Gastrocnemius medialis (tissue), 4 donors: ENCODE results near the gene PSME3. TPM values are rescaled to one million over a fixed set of nuclear protein-coding genes. Genes with fewer than 3 reads are reported as not detected.

Experiments
- ATAC-seq, 2 donors: fragments of 150-250 bp; one replicate each; pipeline ENCODE4 v1.9.1; 2016
- DNase-seq, 2 donors: peaks; one replicate each; pipeline ENCODE4 v3.0.0-alpha.2; 2019
- H3K27ac ChIP-seq, 4 donors: fragments of 200-600 bp; sonication (generic); 1 replicate in 1 of 4; 2 replicates in 3 of 4; pipeline ENCODE4 v1.5.1; 2016 to 2018; ENCODE audit warnings: mild to moderate bottlenecking in 2 of 4, moderate library complexity in 1 of 4
- H3K27me3 ChIP-seq, 3 donors: fragments of 200-600 bp; sonication (generic) in 2 of 3; 1 replicate in 1 of 3; 2 replicates in 2 of 3; pipeline versions ENCODE4 v1.5.1 to v1.6.0; 2016 to 2019; ENCODE audit warnings: mild to moderate bottlenecking in 1 of 3, moderate library complexity in 1 of 3
- H3K36me3 ChIP-seq, 2 donors: fragments of 200-600 bp; sonication (generic) in 1 of 2; one replicate each; pipeline ENCODE4 v1.5.1; 2017 to 2018
- H3K4me1 ChIP-seq, 2 donors: fragments of 200-600 bp; sonication (generic) in 1 of 2; one replicate each; pipeline ENCODE4 v1.5.1; 2016 to 2017; ENCODE audit warnings: mild to moderate bottlenecking in 2 of 2
- H3K4me3 ChIP-seq, 4 donors: fragments of 200-600 bp; sonication (generic) in 3 of 4; 1 replicate in 1 of 4; 2 replicates in 3 of 4; pipeline ENCODE4 v1.5.1; 2016 to 2019; ENCODE audit warnings: mild to moderate bottlenecking in 2 of 4
- H3K9me3 ChIP-seq, 3 donors: fragments of 200-600 bp; sonication (generic) in 2 of 3; 1 replicate in 1 of 3; 2 replicates in 2 of 3; pipeline ENCODE4 v1.5.1; 2016 to 2019
- CTCF ChIP-seq, 5 experiments: fragments of 450-650 bp in 3 of 5; fragments of 200-600 bp in 2 of 5; sonication (generic) in 2 of 5; IDR thresholded peaks in 4 of 5; conservative IDR thresholded peaks in 1 of 5; 1 replicate in 4 of 5; 2 replicates in 1 of 5; pipeline ENCODE4 v1.5.1; 2016 to 2019; ENCODE audit warnings: antibody characterized with exemption in 5 of 5, mild to moderate bottlenecking in 3 of 5, moderate library complexity in 3 of 5
- POLR2A ChIP-seq, 2 donors: fragments of 450-650 bp; IDR thresholded peaks; one replicate each; pipeline ENCODE4 v1.6.1; 2017; ENCODE audit warnings: antibody characterized with exemption in 2 of 2, mild to moderate bottlenecking in 2 of 2, moderate library complexity in 2 of 2
- in situ Hi-C, 4 donors: fragments of 200-750 bp; cut with MboI; loops; one replicate each; pipeline versions ENCODE4 v1.15.0 to v1.8.0; 2017; ENCODE audit warnings: low sequenced_read_pairs in 4 of 4
- intact Hi-C: fragments of 100-400 bp; cut with DNase I; formaldehyde crosslinking; loops from one replicate; pipeline ENCODE4 v1.15.1; 2023; ENCODE audit warnings: low total_unique reads
- total RNA-seq, 4 donors: library from RNA; depleted of rRNA; stranded (reverse); fragments of >200 nt; gene quantifications; one replicate each; pipeline versions ENCODE4 v1.1.0 to v1.2.3, GENCODE V29; 2016

Gene PSME3
- total RNA-seq = 100 to 1,000 TPM in 1 of 4 donors, 10 to 100 TPM in 3; 84.2 to 101 (median 88.7) TPM

GRCh38 chr17:42832934-42833766, at the start of gene PSME3:
PSME3 (plus strand) TSS chr17:42833397; CDS start chr17:42833632, 235 bp downstream.
- peak; percentile 96 to 98 for TF ChIP-seq POLR2A (IDR thresholded peaks at IDR 0.05)
- peak in 1 of 5 experiments; percentile 34 for TF ChIP-seq CTCF (IDR thresholded peaks at IDR 0.05 in 4 of 5, conservative IDR thresholded peaks at IDR 0.05 in 1 of 5)
- in situ Hi-C loops (no loop called here), intact Hi-C loops (loop anchor here (5.0 to 10.0 kb wide), 2 partner anchors 164 to 562 kb away; partner anchors contain the start of genes ARL4D and RPL27)
- peaks cover 18 to 27% of the 10 kb centered on the region in 2 donors for H3K4me1 ChIP-seq
- ATAC-seq = peak; percentile 95 to 97
- H3K27me3 ChIP-seq = no peaks in the 10 kb centered on the region
- H3K9me3 ChIP-seq = no peaks in the 10 kb centered on the region
- DNase-seq = peak; percentile 79 to 83
- peak within 1 kb of the TSS; percentile 77 to 97 (median 96) for H3K4me3 ChIP-seq
- peaks cover 0 to 34% of the 10 kb centered on the region in 2 donors for H3K36me3 ChIP-seq
- peak within 1 kb of the TSS; percentile 80 to 94 (median 89) for H3K27ac ChIP-seq

- Histone ChIP-seq H3K36me3 (peaks cover 0 to 8% of the 10 kb centered on the region in 2 donors), H3K4me1 (peaks cover 0 to 5% of the 10 kb centered on the region in 2 donors), H3K4me3 (no peak overlapping the region), H3K27me3 (peaks cover 63 to 72% (median 71%) of the 10 kb centered on the region in 3 donors), H3K27ac (no peak overlapping the region), H3K9me3 (no peaks in the 10 kb centered on the region)
- intact Hi-C loops (no loop called here), in situ Hi-C loops (no loop called here)
- ATAC-seq = no peak
- TF ChIP-seq POLR2A (IDR thresholded peaks at IDR 0.05) (no peak), CTCF (IDR thresholded peaks at IDR 0.05 in 4 of 5, conservative IDR thresholded peaks at IDR 0.05 in 1 of 5) (no peak)
- no peak for DNase-seq
These were observed 49.4 kb upstream of the PSME3 start for GRCh38 chr17:42783791-42784138.

- intact Hi-C loops = no loop called here
- peaks cover 0 to 5% of the 10 kb centered on the region in 2 donors for H3K4me1 ChIP-seq
- TF ChIP-seq POLR2A (IDR thresholded peaks at IDR 0.05) (no peak), CTCF (IDR thresholded peaks at IDR 0.05 in 4 of 5, conservative IDR thresholded peaks at IDR 0.05 in 1 of 5) (no peak)
These were observed 48.8 kb upstream of the PSME3 start for GRCh38 chr17:42784409-42784808.

GRCh38 chr17:42784811-42785592, 48.2 kb upstream of the PSME3 start:
- no peak overlapping the region for H3K27ac ChIP-seq
- H3K4me3 ChIP-seq = no peak overlapping the region
- H3K4me1 ChIP-seq = peaks cover 0 to 5% of the 10 kb centered on the region in 2 donors
- H3K27me3 ChIP-seq = peaks cover 63 to 71% (median 71%) of the 10 kb centered on the region in 3 donors
- in situ Hi-C loops (no loop called here), intact Hi-C loops (no loop called here)
- no peaks in the 10 kb centered on the region for H3K36me3 ChIP-seq
- DNase-seq (no peak), ATAC-seq (no peak)
- TF ChIP-seq CTCF (IDR thresholded peaks at IDR 0.05 in 4 of 5, conservative IDR thresholded peaks at IDR 0.05 in 1 of 5) = no peak
- TF ChIP-seq POLR2A (IDR thresholded peaks at IDR 0.05) = no peak
- no peaks in the 10 kb centered on the region for H3K9me3 ChIP-seq

More at GRCh38 chr17:42784409-42784808, 48.8 kb upstream of the PSME3 start:
- Histone ChIP-seq H3K9me3 (no peaks in the 10 kb centered on the region), H3K27me3 (peaks cover 63 to 72% (median 71%) of the 10 kb centered on the region in 3 donors), H3K27ac (no peak overlapping the region), H3K36me3 (peaks cover 0 to 2% of the 10 kb centered on the region in 2 donors), H3K4me3 (no peak overlapping the region)
- DNase-seq (no peak), ATAC-seq (no peak)
- in situ Hi-C loops = no loop called here
